AG09309 (cell line): ENCODE measurements around the gene TPST2.

Source experiments
- DNase-seq: peaks from one replicate; pipeline ENCODE4 v3.0.0-alpha.2; 2010; ENCODE audit warnings: low read depth
- H3K4me3 ChIP-seq: 2 replicates; pipeline ENCODE4 v1.5.1; 2011; ENCODE audit warnings: mild to moderate bottlenecking, low read depth, low read length, moderate library complexity; ENCODE audit not compliant: control insufficient read depth
- CTCF ChIP-seq: IDR thresholded peaks from 2 replicates; pipeline ENCODE4 v1.5.1; 2011; ENCODE audit warnings: mild to moderate bottlenecking, low read depth, low read length, inconsistent platforms; ENCODE audit not compliant: insufficient read depth, control insufficient read depth; ENCODE audit errors: missing control alignments

Gene TPST2

GRCh38 chr22:26483043-26483438 lies 106.9 kb downstream of the TPST2 start:
- no peak for TF ChIP-seq CTCF
- H3K4me3 ChIP-seq = peak overlapping the region; percentile 93
- DNase-seq = no peak

- DNase-seq = no peak
- H3K4me3 ChIP-seq = no peak overlapping the region
- no peak for TF ChIP-seq CTCF
Measured at GRCh38 chr22:26482161-26482560, 107.8 kb downstream of the TPST2 start.

- no peak overlapping the region for H3K4me3 ChIP-seq
- DNase-seq = no peak
- no peak for TF ChIP-seq CTCF
Measured at GRCh38 chr22:26481694-26482093, 108.2 kb downstream of the TPST2 start.

- no peak overlapping the region for H3K4me3 ChIP-seq
- DNase-seq = no peak
Measured at GRCh38 chr22:26481112-26481693, 108.7 kb downstream of the TPST2 start.

GRCh38 chr22:26480611-26480932 lies 109.4 kb downstream of the TPST2 start:
- no peak for TF ChIP-seq CTCF
- no peak for DNase-seq
- no peak overlapping the region for H3K4me3 ChIP-seq

More at GRCh38 chr22:26481112-26481693, 108.7 kb downstream of the TPST2 start:
- no peak for TF ChIP-seq CTCF

- DNase-seq = no peak
- no peak overlapping the region for H3K4me3 ChIP-seq
Measured at GRCh38 chr22:26479792-26480610, 109.9 kb downstream of the TPST2 start.

More at GRCh38 chr22:26479792-26480610, 109.9 kb downstream of the TPST2 start:
- TF ChIP-seq CTCF = no peak
